ENCODE data around the gene FBXL22. TPM values are rescaled to one million over a fixed set of nuclear protein-coding genes. Genes with fewer than 3 reads are reported as not detected.

FBXL22 gene
- total RNA-seq, 1 experiment from 2014 or later: 0.46 TPM

DNA sequence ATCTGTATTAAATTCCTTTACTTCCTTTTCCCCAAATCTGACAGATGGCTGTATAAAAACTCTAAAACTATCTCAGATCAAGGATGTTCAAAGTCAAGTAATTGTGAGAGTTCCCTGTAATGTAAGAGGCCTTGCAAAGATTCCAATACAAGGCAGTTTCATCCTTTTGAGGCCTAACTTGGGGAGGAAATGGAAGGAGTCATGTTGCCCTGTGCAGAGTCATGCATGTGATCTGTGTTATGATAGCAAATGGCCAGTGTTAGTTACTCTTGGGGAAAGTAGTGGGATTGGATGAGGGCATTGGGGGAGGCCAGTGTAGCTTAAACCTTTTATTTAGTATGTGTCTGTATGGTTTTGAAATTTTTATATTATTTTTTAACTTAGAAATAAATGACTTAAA, 23.7 kb upstream of the FBXL22 start:
- no peaks in the 10 kb centered on the region for H3K9me3 Mint-ChIP-seq
- no peak for ATAC-seq
- H3K36me3 Mint-ChIP-seq: 0 out of 2 replicates have a peak, but pooled peaks cover 4% of the 10 kb centered on the region
- H3K4me3 Mint-ChIP-seq: no peak overlapping the region
- ChIA-PET POLR2A (no interaction called here), CTCF (no interaction called here)
- no peaks in the 10 kb centered on the region for H3K27me3 Mint-ChIP-seq (ENCODE audit: low read depth)
- H3K4me1 Mint-ChIP-seq: no peaks in the 10 kb centered on the region
- H3K27ac Mint-ChIP-seq: no peak overlapping the region
- TF ChIP-seq KAT7 (CRISPR knock-in tag; IDR thresholded peaks at IDR 0.05; ENCODE audit: borderline replicate concordance) (no peak), GABPB1 (CRISPR knock-in tag; IDR thresholded peaks at IDR 0.05) (no peak), FOXJ3 (CRISPR knock-in tag; IDR thresholded peaks at IDR 0.05; ENCODE audit: borderline replicate concordance) (no peak), ZNF232 (CRISPR knock-in tag; IDR thresholded peaks at IDR 0.05) (no peak)
- TF ChIP-seq, protein P1, sequence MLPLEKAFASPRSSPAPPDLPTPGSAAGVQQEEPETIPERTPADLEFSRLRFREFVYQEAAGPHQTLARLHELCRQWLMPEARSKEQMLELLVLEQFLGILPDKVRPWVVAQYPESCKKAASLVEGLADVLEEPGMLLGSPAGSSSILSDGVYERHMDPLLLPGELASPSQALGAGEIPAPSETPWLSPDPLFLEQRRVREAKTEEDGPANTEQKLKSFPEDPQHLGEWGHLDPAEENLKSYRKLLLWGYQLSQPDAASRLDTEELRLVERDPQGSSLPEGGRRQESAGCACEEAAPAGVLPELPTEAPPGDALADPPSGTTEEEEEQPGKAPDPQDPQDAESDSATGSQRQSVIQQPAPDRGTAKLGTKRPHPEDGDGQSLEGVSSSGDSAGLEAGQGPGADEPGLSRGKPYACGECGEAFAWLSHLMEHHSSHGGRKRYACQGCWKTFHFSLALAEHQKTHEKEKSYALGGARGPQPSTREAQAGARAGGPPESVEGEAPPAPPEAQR (CRISPR knock-in tag; IDR thresholded peaks at IDR 0.05): no peak
- no peak for DNase-seq (ENCODE audit: low spot score)

GRCh38 chr15:63575312-63575711, 21.9 kb upstream of the FBXL22 start:
- Mint-ChIP-seq H3K36me3 (0 out of 2 replicates have a peak, but pooled peaks cover 4% of the 10 kb centered on the region), H3K4me1 (no peaks in the 10 kb centered on the region), H3K4me3 (no peak overlapping the region), H3K9me3 (no peaks in the 10 kb centered on the region), H3K27ac (no peak overlapping the region), H3K27me3 (ENCODE audit: low read depth) (no peaks in the 10 kb centered on the region)
- ATAC-seq (no peak), DNase-seq (ENCODE audit: low spot score) (no peak)
- CTCF ChIA-PET: interaction anchor here (1.0 kb wide), 1 partner anchor 26 kb away, joined by 5 read pairs; no protein-coding TSS in a partner anchor
- TF ChIP-seq ZNF138 (CRISPR knock-in tag; conservative IDR thresholded peaks at IDR 0.05) (no peak), FOXK1 (CRISPR knock-in tag; IDR thresholded peaks at IDR 0.05) (no peak), CREM (CRISPR knock-in tag; IDR thresholded peaks at IDR 0.05) (no peak), NFE2L1 (CRISPR knock-in tag; IDR thresholded peaks at IDR 0.05) (no peak), JUN (CRISPR knock-in tag; IDR thresholded peaks at IDR 0.05) (no peak), ZNF121 (CRISPR knock-in tag; IDR thresholded peaks at IDR 0.05) (no peak), MYBL2 (CRISPR knock-in tag; IDR thresholded peaks at IDR 0.05) (no peak), ZNF416 (CRISPR knock-in tag; IDR thresholded peaks at IDR 0.05) (no peak), SOX15 (CRISPR knock-in tag; IDR thresholded peaks at IDR 0.05) (no peak), CBFB (CRISPR knock-in tag; IDR thresholded peaks at IDR 0.05; ENCODE audit: low read depth) (no peak), NR1H2 (CRISPR knock-in tag; IDR thresholded peaks at IDR 0.05) (no peak), CREB1 (CRISPR knock-in tag; IDR thresholded peaks at IDR 0.05) (no peak), SMAD4 (CRISPR knock-in tag; IDR thresholded peaks at IDR 0.05) (no peak), USF1 (CRISPR knock-in tag; IDR thresholded peaks at IDR 0.05) (no peak), EMX1 (CRISPR knock-in tag; IDR thresholded peaks at IDR 0.05) (no peak), SMAD3 (CRISPR knock-in tag; IDR thresholded peaks at IDR 0.05; ENCODE audit: borderline replicate concordance) (no peak)
- TF ChIP-seq, protein P2, sequence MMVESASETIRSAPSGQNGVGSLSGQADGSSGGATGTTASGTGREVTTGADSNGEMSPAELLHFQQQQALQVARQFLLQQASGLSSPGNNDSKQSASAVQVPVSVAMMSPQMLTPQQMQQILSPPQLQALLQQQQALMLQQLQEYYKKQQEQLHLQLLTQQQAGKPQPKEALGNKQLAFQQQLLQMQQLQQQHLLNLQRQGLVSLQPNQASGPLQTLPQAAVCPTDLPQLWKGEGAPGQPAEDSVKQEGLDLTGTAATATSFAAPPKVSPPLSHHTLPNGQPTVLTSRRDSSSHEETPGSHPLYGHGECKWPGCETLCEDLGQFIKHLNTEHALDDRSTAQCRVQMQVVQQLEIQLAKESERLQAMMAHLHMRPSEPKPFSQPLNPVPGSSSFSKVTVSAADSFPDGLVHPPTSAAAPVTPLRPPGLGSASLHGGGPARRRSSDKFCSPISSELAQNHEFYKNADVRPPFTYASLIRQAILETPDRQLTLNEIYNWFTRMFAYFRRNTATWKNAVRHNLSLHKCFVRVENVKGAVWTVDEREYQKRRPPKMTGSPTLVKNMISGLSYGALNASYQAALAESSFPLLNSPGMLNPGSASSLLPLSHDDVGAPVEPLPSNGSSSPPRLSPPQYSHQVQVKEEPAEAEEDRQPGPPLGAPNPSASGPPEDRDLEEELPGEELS (CRISPR knock-in tag; IDR thresholded peaks at IDR 0.05): no peak
- POLR2A ChIA-PET: interaction anchor here (0.7 kb wide), 1 partner anchor 53 kb away, joined by 7 read pairs; no protein-coding TSS in a partner anchor

DNA sequence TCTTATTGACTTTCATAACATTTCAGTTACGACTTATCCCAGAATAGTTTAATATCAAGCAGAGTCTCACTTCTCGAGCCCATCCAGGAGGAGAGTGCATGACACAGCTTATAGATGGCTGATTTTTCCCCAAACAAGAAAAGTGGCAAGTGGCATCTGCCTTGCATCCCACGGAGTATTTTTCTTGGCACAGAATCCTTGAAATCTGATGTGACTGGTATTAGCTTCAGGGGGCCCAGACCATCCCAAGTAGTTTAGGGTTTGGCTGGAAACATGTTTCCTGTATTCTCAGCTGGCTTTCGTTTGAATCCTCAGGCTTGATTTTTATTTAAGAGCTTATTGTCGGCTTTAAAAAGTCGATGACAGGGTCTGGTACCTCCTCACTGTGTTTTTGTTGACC, 20.7 kb upstream of the FBXL22 start:
- Mint-ChIP-seq H3K9me3 (no peaks in the 10 kb centered on the region), H3K27ac (no peak overlapping the region), H3K4me1 (no peaks in the 10 kb centered on the region), H3K36me3 (0 out of 2 replicates have a peak, but pooled peaks cover 4% of the 10 kb centered on the region), H3K27me3 (ENCODE audit: low read depth) (no peaks in the 10 kb centered on the region), H3K4me3 (no peak overlapping the region)
- ATAC-seq: no peak
- ChIA-PET CTCF (no interaction called here), POLR2A (no interaction called here)
- DNase-seq (ENCODE audit: low spot score): no peak
- no peak for TF ChIP-seq ZNF219 (CRISPR knock-in tag; IDR thresholded peaks at IDR 0.05; ENCODE audit: borderline replicate concordance)
- TF ChIP-seq ZNF281 (CRISPR knock-in tag; IDR thresholded peaks at IDR 0.05): no peak
- no peak for TF ChIP-seq GRHL2 (CRISPR knock-in tag; IDR thresholded peaks at IDR 0.05; ENCODE audit: insufficient replicate concordance, severe bottlenecking)
- TF ChIP-seq IRF1 (CRISPR knock-in tag; IDR thresholded peaks at IDR 0.05): no peak
- TF ChIP-seq ZBTB43 (CRISPR knock-in tag; IDR thresholded peaks at IDR 0.05): no peak

Data from WTC11 (cell line).